GM18519 (cell line): ENCODE measurements around the gene OR52D1.

Experiments used
- ATAC-seq: cut with Tn5 transposase; IDR thresholded peaks from one replicate; pipeline ENCODE4 v1.9.1; 2021; ENCODE audit warnings: mild to moderate bottlenecking, moderate library complexity; ENCODE audit not compliant: unreplicated experiment, low FRiP score

Gene OR52D1

GRCh38 chr11:5488385-5488784 lies at the start of gene OR52D1:
OR52D1 (plus strand) TSS chr11:5488685; CDS start chr11:5488707, 22 bp downstream.
- no peak for ATAC-seq

- ATAC-seq = no peak
These were observed 47.1 kb upstream of the OR52D1 start, which contains the start of gene OR51I1 for GRCh38 chr11:5441414-5441813. OR51I1 (minus strand) TSS chr11:5441514; CDS start chr11:5441514, 0 bp downstream.

DNA sequence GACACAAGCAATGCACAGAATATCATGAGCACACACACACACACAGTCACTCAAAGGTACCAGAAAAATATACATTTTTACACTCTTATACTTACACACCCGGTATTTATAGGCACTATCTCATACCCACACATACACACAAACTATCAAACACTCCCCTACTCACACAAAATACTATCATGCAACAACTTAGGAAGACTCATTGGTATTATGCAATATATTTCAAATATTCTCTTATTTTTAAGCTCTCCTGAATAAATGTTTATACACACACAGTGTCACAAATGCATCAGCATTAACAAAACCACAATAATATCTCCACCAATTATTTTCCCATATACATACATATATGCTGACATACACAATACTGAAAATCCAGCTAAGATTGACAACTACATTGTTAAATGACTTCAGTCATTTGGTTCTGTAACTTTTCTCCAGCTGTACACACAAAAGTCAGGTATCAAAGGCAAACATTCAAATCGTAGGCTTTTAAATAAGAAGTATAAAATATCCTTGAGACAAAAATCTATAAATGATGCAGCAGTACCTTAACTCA lies 44.6 kb upstream of the OR52D1 start:
- no peak for ATAC-seq

GRCh38 chr11:5449023-5449422 lies 39.5 kb upstream of the OR52D1 start, which contains the start of gene OR51I2:
OR51I2 (plus strand) TSS chr11:5449323; CDS start chr11:5453489, 4,166 bp downstream.
- ATAC-seq = no peak

DNA sequence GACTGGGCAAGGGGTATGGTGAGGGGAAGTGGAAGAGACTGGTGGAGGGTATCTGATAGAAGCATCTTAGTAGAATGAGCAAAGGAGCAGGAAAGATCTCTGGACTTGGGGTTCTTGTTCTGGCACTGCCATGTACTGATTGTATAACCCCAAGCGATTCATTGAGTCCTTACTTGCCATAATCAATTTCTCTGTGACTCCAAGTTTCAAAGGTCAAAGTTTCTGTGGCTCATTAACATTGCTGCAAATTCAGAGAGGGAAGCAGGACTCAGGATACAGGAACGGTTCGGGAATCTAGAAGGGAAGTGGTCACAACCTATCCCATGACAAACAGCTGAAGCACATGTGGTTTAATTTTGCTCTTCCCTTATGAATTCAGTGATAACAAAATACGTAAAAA lies 39.1 kb upstream of the OR52D1 start:
- ATAC-seq = no peak

DNA sequence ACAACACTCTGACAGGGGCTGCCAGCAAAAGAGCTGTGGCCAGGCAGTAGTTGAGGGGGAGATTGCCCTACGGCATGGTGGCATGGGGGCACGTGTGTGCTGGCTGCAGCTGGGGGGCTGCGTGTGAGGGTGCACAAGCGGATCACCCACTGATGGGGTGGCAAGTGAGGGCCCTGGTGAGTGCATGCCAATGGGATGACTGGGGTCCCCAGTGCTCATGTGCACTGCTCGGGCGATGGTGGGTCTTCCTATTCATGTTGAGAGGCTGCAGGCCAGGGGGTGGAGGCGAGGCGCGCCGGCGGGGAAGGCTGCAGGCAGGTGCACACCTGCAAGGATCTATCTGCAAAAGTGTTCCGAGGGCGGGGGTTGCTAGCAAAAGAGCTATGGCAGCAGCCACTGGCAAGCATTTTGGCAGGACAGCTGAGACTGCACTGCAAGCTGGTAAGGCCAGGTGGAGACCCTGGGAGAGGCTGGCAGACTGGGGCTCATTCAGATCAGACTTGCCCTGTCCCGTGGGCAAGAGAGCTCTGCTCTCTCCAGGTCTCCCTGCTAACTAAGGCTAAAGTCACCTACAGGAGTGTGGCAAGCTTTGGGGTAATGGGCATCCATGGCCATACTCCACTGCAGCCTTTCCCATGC lies 27.4 kb upstream of the OR52D1 start:
- no peak for ATAC-seq

- ATAC-seq = no peak
These were observed 21.0 kb upstream of the OR52D1 start for GRCh38 chr11:5467527-5467926.

DNA sequence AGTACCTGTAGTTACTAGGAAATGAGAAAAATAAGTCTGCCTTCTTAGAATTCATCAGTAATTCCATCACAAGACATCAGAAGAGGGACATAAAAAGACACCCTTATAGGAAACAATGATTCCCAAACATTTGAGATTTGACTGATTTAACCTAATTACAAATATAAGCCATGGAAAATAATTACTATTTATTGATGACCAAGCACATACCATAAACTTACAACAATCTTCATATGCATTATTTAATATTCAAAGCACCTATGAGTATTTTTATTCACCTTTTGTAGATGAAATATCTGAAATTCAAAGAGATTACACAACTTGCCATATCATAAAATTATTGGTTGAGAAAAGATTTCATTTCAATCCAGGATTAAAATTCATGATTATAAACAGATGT lies 14.6 kb upstream of the OR52D1 start:
- ATAC-seq = no peak

- peak; percentile 92 for ATAC-seq
These were observed 12.2 kb upstream of the OR52D1 start for GRCh38 chr11:5476186-5476819.

GRCh38 chr11:5486003-5486402 lies 2.5 kb upstream of the OR52D1 start:
- ATAC-seq = no peak

- no peak for ATAC-seq
These were observed 2.1 kb upstream of the OR52D1 start for GRCh38 chr11:5486421-5486820.

- no peak for ATAC-seq
These were observed 414 bp downstream of the OR52D1 start for GRCh38 chr11:5488798-5489399.

DNA sequence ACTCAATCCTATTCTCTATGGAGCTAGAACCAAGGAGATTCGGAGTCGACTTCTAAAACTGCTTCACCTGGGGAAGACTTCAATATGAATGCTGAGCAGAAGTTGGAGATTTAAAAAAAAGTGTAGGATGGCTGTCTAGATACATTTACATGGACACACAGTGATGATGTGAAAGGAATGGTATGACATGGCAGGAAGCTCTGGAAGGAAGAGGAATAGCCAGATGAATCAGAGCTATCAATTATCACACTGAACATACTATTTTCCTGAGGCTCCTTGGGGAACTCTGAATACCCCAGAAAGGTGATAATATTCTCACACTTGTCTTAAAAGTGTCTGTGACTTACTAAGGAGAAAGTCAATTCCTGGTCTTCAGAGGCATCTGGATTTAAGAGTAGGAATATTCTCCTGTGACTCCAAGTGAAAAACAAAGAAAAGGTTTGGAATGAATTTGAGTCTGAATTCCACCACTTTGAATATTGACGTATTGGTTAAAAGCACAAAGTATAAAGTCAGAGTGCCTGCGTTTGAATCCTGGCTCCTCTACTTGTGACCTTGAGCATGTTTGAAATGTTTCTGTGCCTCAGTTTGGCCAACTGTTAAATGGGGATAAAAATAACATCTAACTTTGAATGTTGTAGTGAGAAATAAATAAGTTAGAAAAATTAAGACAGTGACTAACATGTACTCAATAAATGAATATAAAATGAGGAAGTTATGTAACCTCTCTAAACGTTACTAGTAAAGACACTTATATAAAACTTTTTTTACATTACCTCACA lies 1.3 kb downstream of the OR52D1 start:
- no peak for ATAC-seq

GRCh38 chr11:5499671-5500070 lies 11.2 kb downstream of the OR52D1 start:
- ATAC-seq = no peak

DNA sequence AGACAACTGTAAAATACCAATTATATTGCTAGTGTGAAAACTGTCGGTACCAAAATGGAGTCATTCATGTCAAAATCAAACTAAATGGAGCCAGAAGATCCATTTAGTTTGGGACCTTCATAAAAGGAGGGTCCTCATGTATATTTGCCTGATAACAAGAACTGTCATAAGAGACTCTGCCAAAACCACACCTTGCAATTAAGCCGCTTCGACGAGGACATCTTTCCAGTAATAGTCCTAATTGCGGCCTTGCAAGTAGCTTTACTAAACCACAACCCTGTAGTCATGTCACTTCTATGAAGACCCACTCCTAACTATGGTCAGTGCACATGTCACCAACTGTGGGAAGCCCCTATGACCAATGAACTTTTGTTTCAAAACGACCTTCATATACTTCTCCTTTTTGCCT lies 11.9 kb downstream of the OR52D1 start:
- ATAC-seq = no peak

DNA sequence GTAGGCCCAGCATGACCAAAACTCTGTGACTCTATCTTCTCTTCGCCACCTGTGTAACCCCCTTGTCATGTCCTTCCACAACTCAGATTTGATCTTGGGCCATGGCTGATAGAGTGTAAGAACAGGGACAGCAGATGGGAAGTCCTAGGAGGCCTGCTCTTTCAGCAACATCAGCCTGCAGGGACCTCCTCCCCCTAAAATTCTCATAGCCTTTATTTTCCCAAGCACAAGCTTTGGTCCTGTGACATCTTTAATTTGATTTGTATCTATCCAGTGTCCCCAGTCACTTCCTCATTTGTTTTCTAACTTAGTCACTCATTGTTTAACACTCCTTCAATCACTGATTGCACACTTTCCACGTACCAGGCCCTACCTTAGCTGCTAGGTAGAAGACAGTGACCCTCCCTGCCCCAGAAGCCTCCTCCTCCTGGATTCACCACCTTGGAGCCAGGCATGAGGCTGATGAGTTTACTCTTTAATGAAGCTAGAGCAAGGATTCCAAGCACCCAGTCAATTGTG lies 16.0 kb downstream of the OR52D1 start:
- no peak for ATAC-seq

GRCh38 chr11:5505363-5506048 lies 17.0 kb downstream of the OR52D1 start:
- ATAC-seq = no peak

DNA sequence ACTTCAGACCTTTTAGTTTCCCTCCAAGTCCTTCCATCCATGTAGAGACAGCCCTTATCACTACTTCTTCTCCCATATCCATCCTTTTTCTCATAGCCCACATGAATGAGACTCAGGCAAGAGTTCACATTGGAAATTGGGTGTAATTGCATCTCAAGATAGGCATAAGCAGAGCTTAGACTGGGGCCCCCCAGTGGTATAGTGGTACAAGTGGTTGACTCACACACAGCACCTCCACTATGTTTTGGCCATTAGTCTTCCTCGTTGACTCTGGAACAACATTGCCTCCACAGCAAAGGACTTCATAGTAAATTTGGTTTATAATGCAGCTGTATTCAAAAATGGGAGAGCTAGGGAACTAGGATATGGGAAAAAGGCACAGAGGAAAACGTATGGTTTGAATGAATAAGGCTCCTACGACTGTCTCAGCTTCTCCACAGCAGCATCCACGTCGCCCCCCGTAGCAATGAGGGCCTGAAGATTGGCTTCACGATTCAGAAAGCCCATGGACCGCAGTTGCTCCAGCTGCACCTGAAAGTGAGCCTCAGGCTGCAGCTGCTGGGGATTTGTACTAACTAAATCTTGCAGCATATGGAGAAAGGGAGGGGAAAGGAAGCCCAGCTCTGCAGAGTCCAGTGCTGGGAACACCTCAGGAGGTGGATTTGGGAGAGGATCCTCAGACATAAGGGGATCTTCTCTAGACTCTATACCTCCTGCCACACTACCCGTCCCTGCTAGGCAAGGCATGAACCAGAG lies 18.9 kb downstream of the OR52D1 start:
- no peak for ATAC-seq

GRCh38 chr11:5507933-5508305 lies 19.4 kb downstream of the OR52D1 start:
- ATAC-seq = no peak
